ENCODE measurements around the gene MTPN. TPM values are rescaled to one million over a fixed set of nuclear protein-coding genes. Genes with fewer than 3 reads are reported as not detected.

MTPN gene
- total and polyA plus RNA-seq, 10 of the 15 experiments (the other 5 are each of a cell fraction or from before 2014, with no cell fraction given), result 38.7 to 146 (median 85.4) TPM

- in situ Hi-C loops (cut with MboI), result no loop called here
Measured at GRCh38 chr7:135936497-135937217, 40.5 kb downstream of the MTPN start.

More at GRCh38 chr7:135936497-135937217, 40.5 kb downstream of the MTPN start:
- DNase-seq (ENCODE audit: low read depth, low spot score) (no peak), ATAC-seq (no peak), FAIRE-seq (no peak)
- Histone ChIP-seq H3K27me3 (replicated peaks in 1 of 2; ENCODE audit: control insufficient read depth in 2 of 2, insufficient read depth in 2 of 2, low read length in 1 of 2) (no peaks in the 10 kb centered on the region), H3K79me2 (ENCODE audit: control insufficient read depth, insufficient read depth, low read length) (peaks cover 47% of the 10 kb centered on the region), H3K36me3 (ENCODE audit: control insufficient read depth in 2 of 2, insufficient read depth in 2 of 2, low read length in 1 of 2) (no peaks in the 10 kb centered on the region; a peak in 1 of 4 replicates), H2AFZ (ENCODE audit: control insufficient read depth, low read depth, low read length) (no peak overlapping the region), H3K4me2 (ENCODE audit: control insufficient read depth, insufficient read depth) (no peak overlapping the region), H3K4me3 (no peak overlapping the region), H3K9me3 (replicated peaks; ENCODE audit: control insufficient read depth, insufficient read depth, low read length) (no peaks in the 10 kb centered on the region), H3K4me1 (ENCODE audit: control insufficient read depth, insufficient read depth, low read length) (peaks cover 2% of the 10 kb centered on the region; the same call in 1 of the 2 replicates), H4K20me1 (ENCODE audit: control insufficient read depth, insufficient read depth) (no peaks in the 10 kb centered on the region), H3K27ac (ENCODE audit: control insufficient read depth, insufficient read depth) (no peak overlapping the region), H3K9ac (ENCODE audit: control insufficient read depth, insufficient read depth, low read length) (no peak overlapping the region)
- TF ChIP-seq SRF (IDR thresholded peaks at IDR 0.05; ENCODE audit: low read depth in 2 of 2, low read length in 2 of 2), result no peak
- TF ChIP-seq FOXK2 (IDR thresholded peaks at IDR 0.05), result no peak
- no peak for TF ChIP-seq IRF4 (IDR thresholded peaks at IDR 0.05; ENCODE audit: low read depth, low read length)
- TF ChIP-seq E2F4 (IDR thresholded peaks at IDR 0.05; ENCODE audit: low read depth, low read length), result no peak
- TF ChIP-seq PBX3 (IDR thresholded peaks at IDR 0.05; ENCODE audit: insufficient replicate concordance, low read depth, low read length), result no peak
- no TSS peak for BruUV-seq (replicated peaks)
- ChIA-PET POLR2A (no interaction called here), RAD21 (ENCODE audit: unreplicated experiment) (no interaction called here), CTCF (interaction anchor here (1.4 to 2.3 kb wide), 2 partner anchors 72 to 73 kb away, joined by 3 to 7 read pairs; no protein-coding TSS in a partner anchor), SMC1A (ENCODE audit: uncharacterized antibody, unreplicated experiment) (interaction anchor here (1.5 kb wide), 1 partner anchor 27 kb away, joined by 6 read pairs; no protein-coding TSS in a partner anchor)
- WGBS (ENCODE audit: insufficient coverage, insufficient replicate concordance, low lambda C conversion rate, missing lambda C conversion rate), result 30% methylated on average over 2 of the region's 2 CpGs
- intact Hi-C loops (cut with micrococcal nuclease; ENCODE audit: unreplicated experiment), result loop anchor here (5.0 kb wide), 1 partner anchor 36 kb away; no protein-coding TSS in a partner anchor

Data from GM12878 (cell line).